GM23248 (cell line): Measurements from ENCODE around the gene ST6GALNAC3. TPM values are rescaled to one million over a fixed set of nuclear protein-coding genes. Genes with fewer than 3 reads are reported as not detected.

Source experiments
- DNase-seq: peaks from one replicate; pipeline ENCODE4 v3.0.0-alpha.2; 2015
- H2AFZ ChIP-seq: fragments of 200-600 bp; sonication (generic); 2 replicates; pipeline ENCODE4 v1.6.1; 2016; ENCODE audit warnings: antibody characterized with exemption
- H3F3A ChIP-seq: fragments of 200-600 bp; sonication (generic); 2 replicates; pipeline ENCODE4 v1.6.1; 2016; ENCODE audit warnings: mild to moderate bottlenecking, antibody characterized with exemption, mixed run types; ENCODE audit not compliant: insufficient read depth
- H3K27ac ChIP-seq: fragments of 200-600 bp; sonication (generic); 2 replicates; pipeline ENCODE4 v1.5.1; 2016; ENCODE audit warnings: mild to moderate bottlenecking
- H3K27me3 ChIP-seq: fragments of 200-600 bp; sonication (generic); replicated peaks from 2 replicates; pipeline ENCODE4 v1.6.1; 2016; ENCODE audit warnings: mild to moderate bottlenecking; ENCODE audit not compliant: insufficient read depth
- H3K36me3 ChIP-seq: fragments of 200-600 bp; sonication (generic); 2 replicates; pipeline ENCODE4 v1.6.1; 2016; ENCODE audit warnings: low read depth, mild to moderate bottlenecking
- H3K4me1 ChIP-seq: fragments of 200-600 bp; sonication (generic); 2 replicates; pipeline ENCODE4 v1.6.1; 2016; ENCODE audit warnings: mild to moderate bottlenecking; ENCODE audit not compliant: insufficient read depth
- H3K4me2 ChIP-seq: fragments of 200-600 bp; sonication (generic); one replicate; pipeline ENCODE4 v1.6.1; 2016; ENCODE audit warnings: mild to moderate bottlenecking; ENCODE audit not compliant: unreplicated experiment
- H3K4me3 ChIP-seq: fragments of 200-600 bp; sonication (generic); 2 replicates; pipeline ENCODE4 v1.5.1; 2016; ENCODE audit warnings: mild to moderate bottlenecking
- H3K79me2 ChIP-seq: fragments of 200-600 bp; sonication (generic); 2 replicates; pipeline ENCODE4 v1.6.1; 2016; ENCODE audit warnings: mild to moderate bottlenecking; ENCODE audit not compliant: insufficient read depth
- H3K9ac ChIP-seq: fragments of 200-600 bp; sonication (generic); 2 replicates; pipeline ENCODE4 v1.6.1; 2016; ENCODE audit warnings: mild to moderate bottlenecking
- H3K9me2 ChIP-seq: fragments of 200-600 bp; sonication (generic); 2 replicates; pipeline ENCODE4 v1.6.1; 2016; ENCODE audit warnings: mixed run types, mild to moderate bottlenecking, moderate library complexity; ENCODE audit not compliant: insufficient read depth
- H3K9me3 ChIP-seq: fragments of 200-600 bp; sonication (generic); one replicate; pipeline ENCODE4 v1.6.1; 2017; ENCODE audit warnings: low read depth
- H4K20me1 ChIP-seq: fragments of 200-600 bp; sonication (generic); 2 replicates; pipeline ENCODE4 v1.6.0; 2016; ENCODE audit not compliant: insufficient read depth
- EZH2 ChIP-seq: fragments of 200-600 bp; sonication (generic); IDR thresholded peaks from 2 replicates; pipeline ENCODE4 v1.6.1; 2018; ENCODE audit warnings: antibody characterized with exemption, mild to moderate bottlenecking; ENCODE audit not compliant: insufficient read depth, poor library complexity, severe bottlenecking
- EZH2phosphoT487 ChIP-seq: fragments of 200-600 bp; sonication (generic); IDR thresholded peaks from 2 replicates; pipeline ENCODE4 v1.6.1; 2018; ENCODE audit warnings: antibody characterized with exemption, moderate library complexity, mild to moderate bottlenecking, low read depth; ENCODE audit not compliant: insufficient read depth
- WGBS, 2 experiments: methylation state at CpG; one replicate each; pipeline ENCODE4 v1.1.6; 2015 to 2017; ENCODE audit warnings: low lambda C conversion rate in 2 of 2, low coverage in 1 of 2; ENCODE audit errors: missing lambda C conversion rate in 2 of 2; 5-methylcytosine and 5-hydroxymethylcytosine counted together
- in situ Hi-C: fragments of 300-500 bp; cut with MboI; formaldehyde crosslinking; loops from 2 replicates; pipeline ENCODE4 v1.15.0; 2020
- polyA plus RNA-seq: library from polyadenylated mRNA; unstranded; fragments of >200 nt; fragmentation: Nextera tagmentation; extraction: Ambion mirVana; gene quantifications from 2 replicates; pipeline ENCODE4 v1.2.1, GENCODE V29; 2016
- total RNA-seq: library from RNA; depleted of rRNA; stranded (reverse); fragments of >200 nt; shearing (Covaris generic); gene quantifications from 2 replicates; pipeline ENCODE4 v1.2.3, GENCODE V29; 2014

ST6GALNAC3 gene
- total and polyA plus RNA-seq, 2 experiments from 2014 or later = not detected

GRCh38 chr1:76494807-76495206, 420.3 kb downstream of the ST6GALNAC3 start:
- Histone ChIP-seq H3K36me3 (no peaks in the 10 kb centered on the region), H3K9ac (no peak overlapping the region), H3K9me2 (no peaks in the 10 kb centered on the region), H3K4me2 (no peak overlapping the region), H3K79me2 (no peaks in the 10 kb centered on the region), H2AFZ (no peak overlapping the region), H4K20me1 (no peaks in the 10 kb centered on the region), H3K4me1 (no peaks in the 10 kb centered on the region; the same call in 1 of the 2 replicates), H3K4me3 (no peak overlapping the region), H3K27ac (no peak overlapping the region), H3F3A (no peaks in the 10 kb centered on the region), H3K27me3 (no peaks in the 10 kb centered on the region), H3K9me3 (no peaks in the 10 kb centered on the region)
- TF ChIP-seq EZH2 (no peak), EZH2phosphoT487 (no peak)
- in situ Hi-C loops = no loop called here
- DNase-seq = peak; percentile 57

- in situ Hi-C loops = no loop called here
- Histone ChIP-seq H3K27me3 (no peaks in the 10 kb centered on the region), H3K9ac (no peak overlapping the region), H2AFZ (no peak overlapping the region), H3K27ac (no peak overlapping the region), H3F3A (no peaks in the 10 kb centered on the region), H3K36me3 (no peaks in the 10 kb centered on the region), H4K20me1 (no peaks in the 10 kb centered on the region), H3K4me2 (no peak overlapping the region), H3K4me3 (no peak overlapping the region), H3K9me3 (no peaks in the 10 kb centered on the region), H3K9me2 (no peaks in the 10 kb centered on the region), H3K79me2 (no peaks in the 10 kb centered on the region), H3K4me1 (peaks cover 5% of the 10 kb centered on the region; the same call in 1 of the 2 replicates)
- TF ChIP-seq EZH2 (no peak), EZH2phosphoT487 (no peak)
- no peak for DNase-seq
- WGBS, 2 experiments = 54 to 56% methylated on average over 3 of the region's 3 CpGs
Observed at GRCh38 chr1:76496871-76497270, 422.3 kb downstream of the ST6GALNAC3 start.

- H3K27me3 ChIP-seq = no peaks in the 10 kb centered on the region
- H3F3A ChIP-seq = no peaks in the 10 kb centered on the region
- in situ Hi-C loops = no loop called here
- H3K9ac ChIP-seq = no peak overlapping the region
- DNase-seq = no peak
- no peak overlapping the region for H3K27ac ChIP-seq
- H3K36me3 ChIP-seq = no peaks in the 10 kb centered on the region
- TF ChIP-seq EZH2 = no peak
- TF ChIP-seq EZH2phosphoT487 = no peak
- H3K4me3 ChIP-seq = no peak overlapping the region
- no peak overlapping the region for H2AFZ ChIP-seq
- H4K20me1 ChIP-seq = no peaks in the 10 kb centered on the region
- no peak overlapping the region for H3K4me2 ChIP-seq
- H3K9me2 ChIP-seq = no peaks in the 10 kb centered on the region
- H3K4me1 ChIP-seq = 0 out of 2 replicates have a peak, but pooled peaks cover 5% of the 10 kb centered on the region
- no peaks in the 10 kb centered on the region for H3K79me2 ChIP-seq
- H3K9me3 ChIP-seq = no peaks in the 10 kb centered on the region
Observed at GRCh38 chr1:76500116-76500515, 425.6 kb downstream of the ST6GALNAC3 start.

- TF ChIP-seq EZH2 (no peak), EZH2phosphoT487 (no peak)
- Histone ChIP-seq H3K36me3 (no peaks in the 10 kb centered on the region), H3K4me1 (0 out of 2 replicates have a peak, but pooled peaks cover 5% of the 10 kb centered on the region), H3K79me2 (no peaks in the 10 kb centered on the region), H2AFZ (no peak overlapping the region), H3K4me3 (no peak overlapping the region), H3K9ac (no peak overlapping the region), H3K9me3 (no peaks in the 10 kb centered on the region), H3K27me3 (no peaks in the 10 kb centered on the region), H3F3A (no peaks in the 10 kb centered on the region), H4K20me1 (no peaks in the 10 kb centered on the region), H3K9me2 (no peaks in the 10 kb centered on the region), H3K4me2 (no peak overlapping the region), H3K27ac (no peak overlapping the region)
- peak; percentile 13 for DNase-seq
- in situ Hi-C loops = no loop called here
- 80 to 81% methylated on average over 2 of the region's 2 CpGs for WGBS, 2 experiments
Observed at GRCh38 chr1:76501136-76501535, 426.6 kb downstream of the ST6GALNAC3 start.

- Histone ChIP-seq H3K4me1 (0 out of 2 replicates have a peak, but pooled peaks cover 5% of the 10 kb centered on the region), H3K27ac (no peak overlapping the region), H3K9me2 (no peaks in the 10 kb centered on the region), H2AFZ (no peak overlapping the region), H4K20me1 (no peaks in the 10 kb centered on the region), H3K4me3 (no peak overlapping the region), H3F3A (no peaks in the 10 kb centered on the region), H3K27me3 (no peaks in the 10 kb centered on the region), H3K9ac (no peak overlapping the region), H3K36me3 (no peaks in the 10 kb centered on the region), H3K9me3 (no peaks in the 10 kb centered on the region), H3K4me2 (no peak overlapping the region), H3K79me2 (no peaks in the 10 kb centered on the region)
- TF ChIP-seq EZH2 (no peak), EZH2phosphoT487 (no peak)
- DNase-seq = no peak
- in situ Hi-C loops = no loop called here
- WGBS, 2 experiments = 73 to 82% methylated on average over 7 of the region's 7 CpGs
Observed at GRCh38 chr1:76501586-76502219, 427.2 kb downstream of the ST6GALNAC3 start.
